ENCODE data around the gene SMNDC1.
"Not testable (repeated sequence)": the region's sequence is repeated elsewhere in the genome, so short reads cannot be mapped to it uniquely, and the experiment has no call there.

The SMNDC1 gene

GRCh38 chr10:110278562-110279406 is 25.9 kb downstream of the SMNDC1 start:
- no peak for DNase-seq

- DNase-seq: no peak
These were observed 27.1 kb downstream of the SMNDC1 start for GRCh38 chr10:110277591-110277990.

GRCh38 chr10:110276603-110277002 is 28.1 kb downstream of the SMNDC1 start:
- no peak for DNase-seq

- DNase-seq: peak in 1 of 2 donors; percentile 36
These were observed 29.5 kb downstream of the SMNDC1 start for GRCh38 chr10:110275128-110275729.

- no peak for DNase-seq
These were observed 30.1 kb downstream of the SMNDC1 start for GRCh38 chr10:110274647-110275046.

- DNase-seq: no peak
These were observed 30.6 kb downstream of the SMNDC1 start for GRCh38 chr10:110274072-110274627.

GRCh38 chr10:110273474-110273873 is 31.2 kb downstream of the SMNDC1 start:
- peak; percentile 25 to 43 for DNase-seq

- not testable (repeated sequence) for DNase-seq
These were observed 31.7 kb downstream of the SMNDC1 start for GRCh38 chr10:110272995-110273394.

GRCh38 chr10:110269374-110270318 is 35.1 kb downstream of the SMNDC1 start:
- peak in 1 of 2 donors; percentile 28 for DNase-seq

- no peak for DNase-seq
These were observed 35.7 kb downstream of the SMNDC1 start for GRCh38 chr10:110268971-110269370.

GRCh38 chr10:110268442-110268841 is 36.3 kb downstream of the SMNDC1 start:
- DNase-seq: no peak

- no peak for DNase-seq
These were observed 37.4 kb downstream of the SMNDC1 start for GRCh38 chr10:110267276-110267675.

- DNase-seq: no peak
These were observed 39.0 kb downstream of the SMNDC1 start for GRCh38 chr10:110265573-110266193.

GRCh38 chr10:110263164-110263563 is 41.6 kb downstream of the SMNDC1 start:
- no peak for DNase-seq

GRCh38 chr10:110260746-110261477 is 43.8 kb downstream of the SMNDC1 start:
- no peak for DNase-seq

GRCh38 chr10:110259317-110259716 is 45.4 kb downstream of the SMNDC1 start:
- no peak for DNase-seq

GRCh38 chr10:110258542-110258941 is 46.2 kb downstream of the SMNDC1 start:
- no peak for DNase-seq

GRCh38 chr10:110254467-110254866 is 50.3 kb downstream of the SMNDC1 start:
- DNase-seq: no peak

GRCh38 chr10:110252151-110252550 is 52.6 kb downstream of the SMNDC1 start:
- no peak for DNase-seq

- not testable (repeated sequence) for DNase-seq
These were observed 53.3 kb downstream of the SMNDC1 start for GRCh38 chr10:110251392-110251791.

- not testable (repeated sequence) for DNase-seq
These were observed 55.2 kb downstream of the SMNDC1 start for GRCh38 chr10:110249489-110249888.

GRCh38 chr10:110247833-110248232 is 56.9 kb downstream of the SMNDC1 start:
- DNase-seq: not testable (repeated sequence)

Data from CD4-positive, alpha-beta T cell treated with Interferon alpha-2 for 1 hour (primary cell).